ENCODE results near the gene ENPP1. TPM values are rescaled to one million over a fixed set of nuclear protein-coding genes. Genes with fewer than 3 reads are reported as not detected.

The ENPP1 gene
- total and polyA plus RNA-seq, 2 of the 4 experiments (the other 2 are of a cell fraction), result 10.9 to 38.9 TPM

- no peak for TF ChIP-seq MXI1 (IDR thresholded peaks at IDR 0.05; ENCODE audit: borderline replicate concordance, low read depth, low read length)
- TF ChIP-seq MAZ (IDR thresholded peaks at IDR 0.05; ENCODE audit: borderline replicate concordance, low read depth, low read length), result no peak
- TF ChIP-seq MAFK (IDR thresholded peaks at IDR 0.05; ENCODE audit: low read depth, low read length), result no peak
- TF ChIP-seq RCOR1 (IDR thresholded peaks at IDR 0.05; ENCODE audit: insufficient replicate concordance, low read length), result no peak
- no peak for TF ChIP-seq BHLHE40 (IDR thresholded peaks at IDR 0.05; ENCODE audit: low read depth, low read length)
- no peak overlapping the region for H3K27ac ChIP-seq (ENCODE audit: insufficient read depth, low read length)
- intact Hi-C loops (cut with micrococcal nuclease) (loop anchor here (5.0 kb wide), 2 partner anchors 103 to 123 kb away; no protein-coding TSS in a partner anchor), dilution Hi-C loops (cut with HindIII; ENCODE audit: low sequenced_read_pairs, unreplicated experiment) (no loop called here), in situ Hi-C loops (cut with MboI; ENCODE audit: low sequenced_read_pairs) (no loop called here)
- H2AK5ac ChIP-seq (ENCODE audit: low read depth, low read length), result no peak overlapping the region
- H3K27me3 ChIP-seq (ENCODE audit: control insufficient read depth, insufficient read depth, low read length), result no peaks in the 10 kb centered on the region
- H2BK120ac ChIP-seq (ENCODE audit: low read depth, low read length), result peak overlapping the region; percentile 9; the same call in 1 of the 2 replicates
- no peaks in the 10 kb centered on the region for H3K9me3 ChIP-seq (ENCODE audit: control insufficient read depth, insufficient read depth, low read length)
- H4K8ac ChIP-seq (ENCODE audit: low read depth in 2 of 2, low read length in 2 of 2), result no peak overlapping the region
- WGBS, 2 experiments (ENCODE audit: extremely low coverage in 2 of 2, insufficient read length in 1 of 2), result 0% methylated on average over 1 of the region's 1 CpG; no CpG with 5 or more reads in 1 of the 2 experiments
- no peak overlapping the region for H2BK5ac ChIP-seq (ENCODE audit: low read depth, low read length, poor library complexity, severe bottlenecking)
- H3K23ac ChIP-seq (ENCODE audit: low read depth, low read length), result no peak overlapping the region
- H3K14ac ChIP-seq (replicated peaks; ENCODE audit: low read depth, low read length), result 0 out of 2 replicates have a peak overlapping the region, but pooled peaks have one; percentile 10
- H2BK20ac ChIP-seq (ENCODE audit: low read depth, low read length), result no peak overlapping the region; the same call in 1 of the 2 replicates
- H4K5ac ChIP-seq (ENCODE audit: low read depth, low read length), result no peak overlapping the region
- no peaks in the 10 kb centered on the region for H3K4me1 ChIP-seq (ENCODE audit: control insufficient read depth, insufficient read depth, low read length)
- ATAC-seq (ENCODE audit: low read depth), result no peak
- H2AK9ac ChIP-seq (replicated peaks; ENCODE audit: low read depth, low read length, poor library complexity), result no peak overlapping the region
- no TSS peak for BruUV-seq (replicated peaks)
- H3K4ac ChIP-seq (ENCODE audit: low read depth, low read length), result no peak overlapping the region
- H3K9me1 ChIP-seq (ENCODE audit: insufficient read depth, low read length), result no peaks in the 10 kb centered on the region
- H3K56ac ChIP-seq (ENCODE audit: extremely low read depth, insufficient read depth, low read length), result no peak overlapping the region
- 0 out of 3 replicates have a peak overlapping the region, but pooled peaks have one; percentile 58 for H2BK15ac ChIP-seq (ENCODE audit: low read depth, low read length)
- peak; percentile 23 for DNase-seq
- H4K91ac ChIP-seq (ENCODE audit: insufficient read depth, low read depth, low read length), result no peak overlapping the region
- no peak overlapping the region for H3K9ac ChIP-seq (ENCODE audit: low read depth, low read length)
- no peak overlapping the region; the same call in 1 of the 2 replicates for H3K18ac ChIP-seq (ENCODE audit: low read depth, low read length)
- no peak overlapping the region for H2AFZ ChIP-seq (replicated peaks; ENCODE audit: low read length, poor library complexity)
- H4K20me1 ChIP-seq (ENCODE audit: insufficient read depth, low read length), result no peaks in the 10 kb centered on the region
- CTCF ChIA-PET, result no interaction called here
- POLR2A ChIA-PET (ENCODE audit: unreplicated experiment), result no interaction called here
- H3K4me2 ChIP-seq (ENCODE audit: low read depth, low read length), result no peak overlapping the region
- H3K79me1 ChIP-seq (ENCODE audit: low read depth in 1 of 2, low read length in 2 of 2), result no peaks in the 10 kb centered on the region
- no peak overlapping the region for H3K4me3 ChIP-seq (ENCODE audit: insufficient read depth, low read depth, low read length)
- H3K36me3 ChIP-seq (ENCODE audit: control insufficient read depth, insufficient read depth, low read length), result no peaks in the 10 kb centered on the region
Measured at GRCh38 chr6:131789219-131789618, 18.6 kb upstream of the ENPP1 start.

Measured in IMR-90 (cell line).